ENCODE measurements around the gene HAPLN1.

DNA sequence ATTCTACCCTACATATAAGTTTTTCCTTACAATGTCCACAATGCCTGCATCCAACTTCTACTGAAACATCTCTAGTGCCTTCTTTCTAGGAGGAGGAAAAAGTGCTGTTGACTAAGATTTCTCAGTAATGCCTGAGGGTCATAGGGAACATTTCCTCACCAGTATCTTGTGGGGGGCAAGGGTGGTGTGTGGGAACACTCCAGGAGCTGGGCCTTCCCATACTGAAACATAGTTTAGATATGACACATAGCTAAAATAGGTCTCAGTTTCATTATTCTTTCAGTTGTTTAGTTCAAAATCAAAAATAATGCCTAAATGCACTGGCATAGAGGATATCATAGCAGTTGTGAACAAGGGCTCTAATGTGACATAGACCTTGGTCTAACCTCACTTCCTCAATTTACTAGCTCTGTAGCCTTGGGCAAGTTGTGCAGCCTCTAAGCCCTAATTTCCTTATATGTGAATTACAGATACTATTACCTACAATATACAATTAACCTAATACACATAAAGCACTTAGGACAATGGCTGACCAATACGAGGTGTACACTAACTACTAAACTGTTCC is 66.1 kb downstream of the HAPLN1 start:
- TF ChIP-seq, protein P1, sequence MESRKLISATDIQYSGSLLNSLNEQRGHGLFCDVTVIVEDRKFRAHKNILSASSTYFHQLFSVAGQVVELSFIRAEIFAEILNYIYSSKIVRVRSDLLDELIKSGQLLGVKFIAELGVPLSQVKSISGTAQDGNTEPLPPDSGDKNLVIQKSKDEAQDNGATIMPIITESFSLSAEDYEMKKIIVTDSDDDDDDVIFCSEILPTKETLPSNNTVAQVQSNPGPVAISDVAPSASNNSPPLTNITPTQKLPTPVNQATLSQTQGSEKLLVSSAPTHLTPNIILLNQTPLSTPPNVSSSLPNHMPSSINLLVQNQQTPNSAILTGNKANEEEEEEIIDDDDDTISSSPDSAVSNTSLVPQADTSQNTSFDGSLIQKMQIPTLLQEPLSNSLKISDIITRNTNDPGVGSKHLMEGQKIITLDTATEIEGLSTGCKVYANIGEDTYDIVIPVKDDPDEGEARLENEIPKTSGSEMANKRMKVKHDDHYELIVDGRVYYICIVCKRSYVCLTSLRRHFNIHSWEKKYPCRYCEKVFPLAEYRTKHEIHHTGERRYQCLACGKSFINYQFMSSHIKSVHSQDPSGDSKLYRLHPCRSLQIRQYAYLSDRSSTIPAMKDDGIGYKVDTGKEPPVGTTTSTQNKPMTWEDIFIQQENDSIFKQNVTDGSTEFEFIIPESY (IDR thresholded peaks at IDR 0.05; ENCODE audit: borderline replicate concordance, low read depth) = no peak
- no peak for TF ChIP-seq NFIC (IDR thresholded peaks at IDR 0.05; ENCODE audit: borderline replicate concordance)
- TF ChIP-seq, protein P2, sequence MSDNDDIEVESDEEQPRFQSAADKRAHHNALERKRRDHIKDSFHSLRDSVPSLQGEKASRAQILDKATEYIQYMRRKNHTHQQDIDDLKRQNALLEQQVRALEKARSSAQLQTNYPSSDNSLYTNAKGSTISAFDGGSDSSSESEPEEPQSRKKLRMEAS (IDR thresholded peaks at IDR 0.05; ENCODE audit: low read depth) = no peak

Measured in SK-N-SH (cell line).